Measurements from ENCODE around the gene DPP6.

- no peak for TF ChIP-seq RAD21 (IDR thresholded peaks at IDR 0.05; ENCODE audit: low read length)
- no peak for TF ChIP-seq POLR2AphosphoS5 (IDR thresholded peaks at IDR 0.05; ENCODE audit: low read depth, low read length)
- no peak for TF ChIP-seq CTCF (IDR thresholded peaks at IDR 0.05)
- no peak for TF ChIP-seq GABPA (IDR thresholded peaks at IDR 0.05; ENCODE audit: low read depth)
- no peak for TF ChIP-seq EZH2phosphoT487 (IDR thresholded peaks at IDR 0.05; ENCODE audit: borderline replicate concordance, low read depth)
- no peak for TF ChIP-seq FOXJ3 (CRISPR knock-in tag; IDR thresholded peaks at IDR 0.05)
- no peak for TF ChIP-seq RXRA (IDR thresholded peaks at IDR 0.05; ENCODE audit: borderline replicate concordance, low read depth)
- TF ChIP-seq, protein P1, sequence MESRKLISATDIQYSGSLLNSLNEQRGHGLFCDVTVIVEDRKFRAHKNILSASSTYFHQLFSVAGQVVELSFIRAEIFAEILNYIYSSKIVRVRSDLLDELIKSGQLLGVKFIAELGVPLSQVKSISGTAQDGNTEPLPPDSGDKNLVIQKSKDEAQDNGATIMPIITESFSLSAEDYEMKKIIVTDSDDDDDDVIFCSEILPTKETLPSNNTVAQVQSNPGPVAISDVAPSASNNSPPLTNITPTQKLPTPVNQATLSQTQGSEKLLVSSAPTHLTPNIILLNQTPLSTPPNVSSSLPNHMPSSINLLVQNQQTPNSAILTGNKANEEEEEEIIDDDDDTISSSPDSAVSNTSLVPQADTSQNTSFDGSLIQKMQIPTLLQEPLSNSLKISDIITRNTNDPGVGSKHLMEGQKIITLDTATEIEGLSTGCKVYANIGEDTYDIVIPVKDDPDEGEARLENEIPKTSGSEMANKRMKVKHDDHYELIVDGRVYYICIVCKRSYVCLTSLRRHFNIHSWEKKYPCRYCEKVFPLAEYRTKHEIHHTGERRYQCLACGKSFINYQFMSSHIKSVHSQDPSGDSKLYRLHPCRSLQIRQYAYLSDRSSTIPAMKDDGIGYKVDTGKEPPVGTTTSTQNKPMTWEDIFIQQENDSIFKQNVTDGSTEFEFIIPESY (IDR thresholded peaks at IDR 0.05; ENCODE audit: borderline replicate concordance, low read depth): no peak
Observed at GRCh38 chr7:154767142-154767541, 714.9 kb downstream of the DPP6 start.
